HepG2 (cell line): ENCODE data around the gene AGPAT2. TPM values are rescaled to one million over a fixed set of nuclear protein-coding genes. Genes with fewer than 3 reads are reported as not detected.

Experiments used
- FOXM1 ChIP-seq: sonication (generic); formaldehyde crosslinking; IDR thresholded peaks from 2 replicates; pipeline ENCODE4 v1.5.0; 2020; ENCODE audit warnings: missing genetic modification reagents
- HNF4A ChIP-seq: sonication (generic); formaldehyde crosslinking; IDR thresholded peaks from 2 replicates; pipeline ENCODE4 v1.4.0; 2020; ENCODE audit warnings: missing genetic modification reagents
- MAFK ChIP-seq, 2 experiments: IDR thresholded peaks in 1 of 2; conservative IDR thresholded peaks in 1 of 2; 2 replicates each; pipeline ENCODE4 v1.6.1; 2011; ENCODE audit warnings: improper control_type of control experiment in 2 of 2, low read length in 2 of 2
- MTA1 ChIP-seq: sonication (generic); formaldehyde crosslinking; IDR thresholded peaks from 2 replicates; pipeline ENCODE4 v1.4.0; 2020; ENCODE audit warnings: missing genetic modification reagents, mild to moderate bottlenecking, borderline replicate concordance
- NFKBIZ ChIP-seq: IDR thresholded peaks from 2 replicates; pipeline ENCODE4 v1.6.1; 2018; ENCODE audit warnings: missing genetic modification reagents, missing compliant biosample characterization
- PHF5A ChIP-seq: IDR thresholded peaks from one replicate; pipeline ENCODE4 v1.6.1; 2018; ENCODE audit warnings: low read depth, missing genetic modification reagents; ENCODE audit not compliant: unreplicated experiment
- RAD51 ChIP-seq: fragments of 450-650 bp; IDR thresholded peaks from 2 replicates; pipeline ENCODE4 v1.6.1; 2016; ENCODE audit warnings: borderline replicate concordance
- REPIN1 ChIP-seq: sonication (generic); formaldehyde crosslinking; IDR thresholded peaks from 2 replicates; pipeline ENCODE4 v1.8.0; 2022; ENCODE audit warnings: missing genetic modification reagents, low read depth, mild to moderate bottlenecking, borderline replicate concordance
- STAT5B ChIP-seq: sonication (generic); formaldehyde crosslinking; IDR thresholded peaks from 2 replicates; pipeline ENCODE4 v1.4.0; 2020; ENCODE audit warnings: missing genetic modification reagents
- ZBTB7B ChIP-seq: sonication (generic); formaldehyde crosslinking; IDR thresholded peaks from 2 replicates; pipeline ENCODE4 v1.4.0; 2020; ENCODE audit warnings: missing genetic modification reagents
- ZKSCAN1 ChIP-seq: fragments of 150-350 bp; IDR thresholded peaks from 2 replicates; pipeline ENCODE4 v1.6.1; 2014; ENCODE audit warnings: low read length
- ZSCAN30 ChIP-seq: sonication (generic); formaldehyde crosslinking; IDR thresholded peaks from 2 replicates; pipeline ENCODE4 v1.5.0; 2020; ENCODE audit warnings: mild to moderate bottlenecking, missing genetic modification reagents
- polyA plus RNA-seq, 8 experiments: library from polyadenylated mRNA; depleted of rRNA in 3 of 8; stranded (reverse) in 7 of 8; unstranded in 1 of 8; fragments of >200 nt; fragmentation: Illumina TruSeq in 4 of 8; extraction: Trizol in 4 of 8; gene quantifications; 2 replicates each; pipeline versions ENCODE4 v1.2.1 to v1.2.3, GENCODE V29; 2011 to 2016; ENCODE audit warnings: low read depth in 4 of 8, missing spikeins in 1 of 8, mixed read lengths in 1 of 8; ENCODE audit not compliant: insufficient read depth in 1 of 8
- total RNA-seq, 5 experiments: library from RNA; depleted of rRNA; stranded (reverse); fragments of >200 nt; fragmentation: Illumina TruSeq; extraction: Trizol; gene quantifications; 2 replicates each; pipeline ENCODE4 v1.2.3, GENCODE V29; 2016; ENCODE audit warnings: low read depth in 1 of 5
- TF ChIP-seq, protein P1 (sequence below): sonication (generic); formaldehyde crosslinking; IDR thresholded peaks from 2 replicates; pipeline ENCODE4 v1.4.0; 2020; ENCODE audit warnings: missing genetic modification reagents, mild to moderate bottlenecking, borderline replicate concordance
- TF ChIP-seq, protein P2 (sequence below): sonication (generic); formaldehyde crosslinking; IDR thresholded peaks from one replicate; pipeline ENCODE4 v1.5.1; 2020; ENCODE audit warnings: mild to moderate bottlenecking, missing genetic modification reagents; ENCODE audit errors: not compliant biosample characterization
- TF ChIP-seq, protein P3 (sequence below): sonication (generic); formaldehyde crosslinking; IDR thresholded peaks from 2 replicates; pipeline ENCODE4 v1.5.0; 2020; ENCODE audit warnings: missing genetic modification reagents
- TF ChIP-seq, protein P4 (sequence below): fragments of 450-650 bp; IDR thresholded peaks from 2 replicates; pipeline ENCODE4 v1.6.1; 2016

The AGPAT2 gene
- total and polyA plus RNA-seq, 2 of the 13 experiments (the other 11 are each of a cell fraction or from before 2014, with no cell fraction given), result 3.9 to 25.8 TPM

DNA sequence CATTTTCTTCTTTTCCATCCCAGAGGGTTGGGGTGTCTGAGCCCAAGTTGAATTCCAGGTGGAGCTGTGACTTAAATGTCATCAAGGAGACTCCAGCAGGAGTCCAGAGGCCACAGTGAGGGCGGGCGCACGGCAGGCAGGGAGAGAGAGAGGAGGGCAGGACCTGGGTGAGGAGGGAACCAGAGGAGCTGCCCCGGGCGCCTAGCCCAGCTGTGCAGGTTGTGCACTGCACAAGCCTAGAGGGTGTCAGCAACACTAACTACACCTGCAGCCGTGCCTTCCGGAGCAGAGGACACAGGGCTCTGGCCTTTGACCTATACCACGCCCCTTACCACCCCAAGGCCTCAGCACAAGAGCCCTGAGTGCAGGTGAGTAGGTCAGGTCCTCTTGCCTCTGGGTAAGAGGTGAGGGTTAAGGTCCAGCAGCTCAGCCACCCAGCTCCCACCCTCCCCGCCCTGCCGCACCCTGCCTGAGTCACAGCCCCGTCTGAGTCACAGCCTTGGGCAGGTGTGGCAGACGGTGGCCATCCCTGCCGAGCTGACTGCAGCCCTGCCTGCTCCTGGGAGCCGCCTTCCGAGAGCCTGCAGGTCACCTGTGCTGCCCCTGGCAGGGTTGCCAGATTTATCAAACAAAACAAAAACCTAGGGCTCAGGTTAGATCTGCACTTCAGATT is 6.4 kb upstream of the AGPAT2 start (continued):
- TF ChIP-seq RAD51, result no peak
- no peak for TF ChIP-seq FOXM1 (CRISPR knock-in tag)
- TF ChIP-seq, protein P1, sequence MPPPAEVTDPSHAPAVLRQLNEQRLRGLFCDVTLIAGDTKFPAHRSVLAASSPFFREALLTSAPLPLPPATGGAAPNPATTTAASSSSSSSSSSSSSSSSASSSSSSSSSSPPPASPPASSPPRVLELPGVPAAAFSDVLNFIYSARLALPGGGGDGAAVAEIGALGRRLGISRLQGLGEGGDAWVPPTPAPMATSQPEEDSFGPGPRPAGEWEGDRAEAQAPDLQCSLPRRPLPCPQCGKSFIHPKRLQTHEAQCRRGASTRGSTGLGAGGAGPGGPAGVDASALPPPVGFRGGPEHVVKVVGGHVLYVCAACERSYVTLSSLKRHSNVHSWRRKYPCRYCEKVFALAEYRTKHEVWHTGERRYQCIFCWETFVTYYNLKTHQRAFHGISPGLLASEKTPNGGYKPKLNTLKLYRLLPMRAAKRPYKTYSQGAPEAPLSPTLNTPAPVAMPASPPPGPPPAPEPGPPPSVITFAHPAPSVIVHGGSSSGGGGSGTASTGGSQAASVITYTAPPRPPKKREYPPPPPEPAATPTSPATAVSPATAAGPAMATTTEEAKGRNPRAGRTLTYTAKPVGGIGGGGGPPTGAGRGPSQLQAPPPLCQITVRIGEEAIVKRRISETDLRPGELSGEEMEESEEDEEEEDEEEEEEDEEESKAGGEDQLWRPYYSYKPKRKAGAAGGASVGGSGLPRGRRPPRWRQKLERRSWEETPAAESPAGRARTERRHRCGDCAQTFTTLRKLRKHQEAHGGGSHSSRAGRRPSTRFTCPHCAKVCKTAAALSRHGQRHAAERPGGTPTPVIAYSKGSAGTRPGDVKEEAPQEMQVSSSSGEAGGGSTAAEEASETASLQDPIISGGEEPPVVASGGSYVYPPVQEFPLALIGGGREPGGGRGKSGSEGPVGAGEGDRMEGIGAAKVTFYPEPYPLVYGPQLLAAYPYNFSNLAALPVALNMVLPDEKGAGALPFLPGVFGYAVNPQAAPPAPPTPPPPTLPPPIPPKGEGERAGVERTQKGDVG (CRISPR knock-in tag), result no peak
- TF ChIP-seq REPIN1 (CRISPR knock-in tag), result no peak
- TF ChIP-seq ZSCAN30, result no peak
- peak; percentile 92 for TF ChIP-seq HNF4A
- TF ChIP-seq, protein P2, sequence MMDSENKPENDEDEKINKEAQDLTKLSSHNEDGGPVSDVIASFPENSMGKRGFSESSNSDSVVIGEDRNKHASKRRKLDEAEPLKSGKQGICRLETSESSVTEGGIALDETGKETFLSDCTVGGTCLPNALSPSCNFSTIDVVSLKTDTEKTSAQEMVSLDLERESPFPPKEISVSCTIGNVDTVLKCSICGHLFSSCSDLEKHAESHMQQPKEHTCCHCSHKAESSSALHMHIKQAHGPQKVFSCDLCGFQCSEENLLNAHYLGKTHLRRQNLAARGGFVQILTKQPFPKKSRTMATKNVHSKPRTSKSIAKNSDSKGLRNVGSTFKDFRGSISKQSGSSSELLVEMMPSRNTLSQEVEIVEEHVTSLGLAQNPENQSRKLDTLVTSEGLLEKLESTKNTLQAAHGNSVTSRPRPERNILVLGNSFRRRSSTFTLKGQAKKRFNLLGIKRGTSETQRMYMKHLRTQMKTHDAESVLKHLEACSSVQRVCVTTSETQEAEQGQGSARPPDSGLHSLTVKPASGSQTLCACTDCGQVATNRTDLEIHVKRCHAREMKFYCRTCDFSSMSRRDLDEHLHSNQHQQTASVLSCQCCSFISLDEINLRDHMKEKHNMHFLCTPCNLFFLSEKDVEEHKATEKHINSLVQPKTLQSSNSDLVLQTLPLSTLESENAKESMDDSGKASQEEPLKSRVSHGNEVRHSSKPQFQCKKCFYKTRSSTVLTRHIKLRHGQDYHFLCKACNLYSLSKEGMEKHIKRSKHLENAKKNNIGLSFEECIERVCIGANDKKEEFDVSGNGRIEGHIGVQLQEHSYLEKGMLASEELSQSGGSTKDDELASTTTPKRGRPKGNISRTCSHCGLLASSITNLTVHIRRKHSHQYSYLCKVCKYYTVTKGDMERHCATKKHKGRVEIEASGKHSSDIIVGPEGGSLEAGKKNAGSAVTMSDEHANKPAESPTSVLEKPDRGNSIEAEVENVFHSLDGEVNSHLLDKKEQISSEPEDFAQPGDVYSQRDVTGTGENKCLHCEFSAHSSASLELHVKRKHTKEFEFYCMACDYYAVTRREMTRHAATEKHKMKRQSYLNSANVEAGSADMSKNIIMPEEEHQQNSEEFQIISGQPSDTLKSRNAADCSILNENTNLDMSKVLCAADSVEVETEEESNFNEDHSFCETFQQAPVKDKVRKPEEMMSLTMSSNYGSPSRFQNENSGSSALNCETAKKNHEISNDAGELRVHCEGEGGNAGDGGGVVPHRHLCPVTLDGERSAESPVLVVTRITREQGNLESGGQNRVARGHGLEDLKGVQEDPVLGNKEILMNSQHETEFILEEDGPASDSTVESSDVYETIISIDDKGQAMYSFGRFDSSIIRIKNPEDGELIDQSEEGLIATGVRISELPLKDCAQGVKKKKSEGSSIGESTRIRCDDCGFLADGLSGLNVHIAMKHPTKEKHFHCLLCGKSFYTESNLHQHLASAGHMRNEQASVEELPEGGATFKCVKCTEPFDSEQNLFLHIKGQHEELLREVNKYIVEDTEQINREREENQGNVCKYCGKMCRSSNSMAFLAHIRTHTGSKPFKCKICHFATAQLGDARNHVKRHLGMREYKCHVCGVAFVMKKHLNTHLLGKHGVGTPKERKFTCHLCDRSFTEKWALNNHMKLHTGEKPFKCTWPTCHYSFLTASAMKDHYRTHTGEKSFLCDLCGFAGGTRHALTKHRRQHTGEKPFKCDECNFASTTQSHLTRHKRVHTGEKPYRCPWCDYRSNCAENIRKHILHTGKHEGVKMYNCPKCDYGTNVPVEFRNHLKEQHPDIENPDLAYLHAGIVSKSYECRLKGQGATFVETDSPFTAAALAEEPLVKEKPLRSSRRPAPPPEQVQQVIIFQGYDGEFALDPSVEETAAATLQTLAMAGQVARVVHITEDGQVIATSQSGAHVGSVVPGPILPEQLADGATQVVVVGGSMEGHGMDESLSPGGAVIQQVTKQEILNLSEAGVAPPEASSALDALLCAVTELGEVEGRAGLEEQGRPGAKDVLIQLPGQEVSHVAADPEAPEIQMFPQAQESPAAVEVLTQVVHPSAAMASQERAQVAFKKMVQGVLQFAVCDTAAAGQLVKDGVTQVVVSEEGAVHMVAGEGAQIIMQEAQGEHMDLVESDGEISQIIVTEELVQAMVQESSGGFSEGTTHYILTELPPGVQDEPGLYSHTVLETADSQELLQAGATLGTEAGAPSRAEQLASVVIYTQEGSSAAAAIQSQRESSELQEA (CRISPR knock-in tag), result no peak
- TF ChIP-seq MTA1 (CRISPR knock-in tag), result peak; percentile 99
- TF ChIP-seq ZKSCAN1, result no peak
- TF ChIP-seq, protein P3, sequence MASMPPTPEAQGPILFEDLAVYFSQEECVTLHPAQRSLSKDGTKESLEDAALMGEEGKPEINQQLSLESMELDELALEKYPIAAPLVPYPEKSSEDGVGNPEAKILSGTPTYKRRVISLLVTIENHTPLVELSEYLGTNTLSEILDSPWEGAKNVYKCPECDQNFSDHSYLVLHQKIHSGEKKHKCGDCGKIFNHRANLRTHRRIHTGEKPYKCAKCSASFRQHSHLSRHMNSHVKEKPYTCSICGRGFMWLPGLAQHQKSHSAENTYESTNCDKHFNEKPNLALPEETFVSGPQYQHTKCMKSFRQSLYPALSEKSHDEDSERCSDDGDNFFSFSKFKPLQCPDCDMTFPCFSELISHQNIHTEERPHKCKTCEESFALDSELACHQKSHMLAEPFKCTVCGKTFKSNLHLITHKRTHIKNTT, result no peak
- no peak for TF ChIP-seq MAFK (conservative IDR thresholded peaks at IDR 0.05 in 1 of 2, IDR thresholded peaks at IDR 0.05 in 1 of 2; ENCODE audit: low read length in 2 of 2)
- TF ChIP-seq STAT5B (CRISPR knock-in tag), result no peak
- no peak for TF ChIP-seq ZBTB7B (CRISPR knock-in tag)
- TF ChIP-seq PHF5A (CRISPR knock-in tag), result peak; percentile 52
- TF ChIP-seq NFKBIZ (CRISPR knock-in tag), result no peak
- TF ChIP-seq, protein P4, sequence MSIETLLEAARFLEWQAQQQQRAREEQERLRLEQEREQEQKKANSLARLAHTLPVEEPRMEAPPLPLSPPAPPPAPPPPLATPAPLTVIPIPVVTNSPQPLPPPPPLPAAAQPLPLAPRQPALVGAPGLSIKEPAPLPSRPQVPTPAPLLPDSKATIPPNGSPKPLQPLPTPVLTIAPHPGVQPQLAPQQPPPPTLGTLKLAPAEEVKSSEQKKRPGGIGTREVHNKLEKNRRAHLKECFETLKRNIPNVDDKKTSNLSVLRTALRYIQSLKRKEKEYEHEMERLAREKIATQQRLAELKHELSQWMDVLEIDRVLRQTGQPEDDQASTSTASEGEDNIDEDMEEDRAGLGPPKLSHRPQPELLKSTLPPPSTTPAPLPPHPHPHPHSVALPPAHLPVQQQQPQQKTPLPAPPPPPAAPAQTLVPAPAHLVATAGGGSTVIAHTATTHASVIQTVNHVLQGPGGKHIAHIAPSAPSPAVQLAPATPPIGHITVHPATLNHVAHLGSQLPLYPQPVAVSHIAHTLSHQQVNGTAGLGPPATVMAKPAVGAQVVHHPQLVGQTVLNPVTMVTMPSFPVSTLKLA, result no peak
